H9 (cell line): ENCODE measurements around the gene DSCAM. TPM values are rescaled to one million over a fixed set of nuclear protein-coding genes. Genes with fewer than 3 reads are reported as not detected.

Source experiments
- DNase-seq: peaks from one replicate; pipeline ENCODE4 v3.0.0-alpha.2; 2017
- H2AFZ ChIP-seq: one replicate; pipeline ENCODE4 v1.6.1; 2013; ENCODE audit warnings: mild to moderate bottlenecking, low read length, control low read depth, moderate library complexity
- H2AK5ac ChIP-seq: 2 replicates; pipeline ENCODE4 v1.6.1; 2013; ENCODE audit warnings: low read length, control low read depth, mixed read lengths; ENCODE audit not compliant: insufficient read length
- H2BK120ac ChIP-seq: one replicate; pipeline ENCODE4 v1.6.1; 2013; ENCODE audit warnings: low read depth, mild to moderate bottlenecking, low read length, control low read depth, inconsistent platforms; ENCODE audit not compliant: poor library complexity, severe bottlenecking
- H2BK12ac ChIP-seq: 2 replicates; pipeline ENCODE4 v1.6.1; 2013; ENCODE audit warnings: low read length, control low read depth, mixed read lengths, low read depth; ENCODE audit not compliant: insufficient read length
- H2BK15ac ChIP-seq: 2 replicates; pipeline ENCODE4 v1.6.1; 2013; ENCODE audit warnings: low read depth, low read length, control low read depth
- H2BK20ac ChIP-seq: one replicate; pipeline ENCODE4 v1.6.1; 2013; ENCODE audit warnings: low read depth, mild to moderate bottlenecking, low read length, control low read depth, inconsistent platforms; ENCODE audit not compliant: poor library complexity, severe bottlenecking
- H2BK5ac ChIP-seq: 2 replicates; pipeline ENCODE4 v1.6.1; 2013; ENCODE audit warnings: low read length, control low read depth, mixed read lengths; ENCODE audit not compliant: insufficient read length
- H3K14ac ChIP-seq: 2 replicates; pipeline ENCODE4 v1.6.1; 2013; ENCODE audit warnings: low read length, control low read depth; ENCODE audit not compliant: insufficient read depth
- H3K18ac ChIP-seq: 2 replicates; pipeline ENCODE4 v1.6.1; 2013; ENCODE audit warnings: low read depth, mild to moderate bottlenecking, mixed read lengths, low read length, control low read depth; ENCODE audit not compliant: insufficient read length
- H3K23ac ChIP-seq: 2 replicates; pipeline ENCODE4 v1.6.1; 2013; ENCODE audit warnings: low read length, control low read depth, mixed read lengths, low read depth; ENCODE audit not compliant: insufficient read length
- H3K23me2 ChIP-seq: 2 replicates; pipeline ENCODE4 v1.6.1; 2013; ENCODE audit warnings: low read depth, mild to moderate bottlenecking, mixed read lengths, low read length, control low read depth; ENCODE audit not compliant: insufficient read length, poor library complexity, severe bottlenecking
- H3K27ac ChIP-seq: 2 replicates; pipeline ENCODE4 v1.5.1; 2013; ENCODE audit warnings: low read length, control low read depth, mixed read lengths, low read depth; ENCODE audit not compliant: insufficient read length
- H3K27me3 ChIP-seq: 2 replicates; pipeline ENCODE4 v1.6.1; 2013; ENCODE audit warnings: low read length, control low read depth, inconsistent platforms; ENCODE audit not compliant: insufficient read depth
- H3K4ac ChIP-seq: 2 replicates; pipeline ENCODE4 v1.6.1; 2013; ENCODE audit warnings: low read depth, mild to moderate bottlenecking, control low read depth, inconsistent platforms, low read length, moderate library complexity
- H3K4me1 ChIP-seq: 2 replicates; pipeline ENCODE4 v1.6.1; 2013; ENCODE audit warnings: low read length, control low read depth, inconsistent platforms; ENCODE audit not compliant: insufficient read depth
- H3K4me2 ChIP-seq: 2 replicates; pipeline ENCODE4 v1.6.1; 2013; ENCODE audit warnings: low read length, control low read depth, mixed read lengths; ENCODE audit not compliant: insufficient read length, insufficient read depth
- H3K56ac ChIP-seq: 2 replicates; pipeline ENCODE4 v1.6.1; 2013; ENCODE audit warnings: low read depth, mild to moderate bottlenecking, mixed read lengths, low read length, control low read depth; ENCODE audit not compliant: insufficient read length
- H3K79me1 ChIP-seq: 2 replicates; pipeline ENCODE4 v1.6.1; 2013; ENCODE audit warnings: low read depth, mild to moderate bottlenecking, moderate library complexity, low read length, control low read depth, inconsistent platforms; ENCODE audit not compliant: insufficient read depth, poor library complexity, severe bottlenecking
- H3K79me2 ChIP-seq: 2 replicates; pipeline ENCODE4 v1.6.1; 2013; ENCODE audit warnings: low read length, control low read depth, inconsistent platforms; ENCODE audit not compliant: insufficient read depth
- H3K9ac ChIP-seq: 2 replicates; pipeline ENCODE4 v1.6.1; 2013; ENCODE audit warnings: low read length, control low read depth, mixed read lengths; ENCODE audit not compliant: insufficient read length; ENCODE audit errors: extremely low read depth
- H3K9me3 ChIP-seq: one replicate; pipeline ENCODE4 v1.6.1; 2013; ENCODE audit warnings: low read depth, low read length, inconsistent platforms; ENCODE audit not compliant: control insufficient read depth
- H3T11ph ChIP-seq: one replicate; pipeline ENCODE4 v1.6.1; 2013; ENCODE audit warnings: mild to moderate bottlenecking, low read length, control low read depth, inconsistent platforms
- H4K20me1 ChIP-seq: one replicate; pipeline ENCODE4 v1.6.1; 2013; ENCODE audit not compliant: control insufficient read depth, insufficient read length, insufficient read depth
- H4K5ac ChIP-seq: 2 replicates; pipeline ENCODE4 v1.6.1; 2013; ENCODE audit warnings: low read depth, mild to moderate bottlenecking, mixed read lengths, low read length, control low read depth; ENCODE audit not compliant: insufficient read length
- H4K8ac ChIP-seq: replicated peaks from 2 replicates; pipeline ENCODE4 v1.6.1; 2013; ENCODE audit warnings: low read length, control low read depth, mixed read lengths, low read depth; ENCODE audit not compliant: insufficient read length
- H4K91ac ChIP-seq: 2 replicates; pipeline ENCODE4 v1.6.1; 2013; ENCODE audit warnings: low read depth, mild to moderate bottlenecking, moderate library complexity, mixed read lengths, low read length, control low read depth; ENCODE audit not compliant: insufficient read length
- H3K27ac Mint-ChIP-seq, 3 experiments: 2 replicates in 2 of 3; 3 replicates in 1 of 3; pipeline ENCODE4 v1.8.0; 2020 to 2021; ENCODE audit warnings: mixed read lengths in 3 of 3, mild to moderate bottlenecking in 1 of 3, moderate library complexity in 1 of 3
- H3K27me3 Mint-ChIP-seq: 2 replicates; pipeline ENCODE4 v1.8.0; 2021; ENCODE audit warnings: low read depth, mild to moderate bottlenecking, moderate library complexity, mixed read lengths
- H3K36me3 Mint-ChIP-seq, 3 experiments: 2 replicates in 2 of 3; 3 replicates in 1 of 3; pipeline ENCODE4 v1.8.0; 2020 to 2021; ENCODE audit warnings: low read depth in 3 of 3, mixed read lengths in 3 of 3; ENCODE audit not compliant: insufficient read depth in 1 of 3
- H3K4me1 Mint-ChIP-seq, 2 experiments: 2 replicates each; pipeline ENCODE4 v1.8.0; 2020; ENCODE audit warnings: mixed read lengths in 2 of 2
- H3K4me3 Mint-ChIP-seq, 2 experiments: 2 replicates in 1 of 2; 3 replicates in 1 of 2; pipeline ENCODE4 v1.8.0; 2020 to 2021; ENCODE audit warnings: mild to moderate bottlenecking in 2 of 2, mixed read lengths in 2 of 2, moderate library complexity in 1 of 2
- H3K9me3 Mint-ChIP-seq, 2 experiments: 2 replicates in 1 of 2; 3 replicates in 1 of 2; pipeline ENCODE4 v1.8.0; 2020; ENCODE audit warnings: mild to moderate bottlenecking in 2 of 2, mixed read lengths in 2 of 2, moderate library complexity in 1 of 2
- CTCF ChIP-seq: fragments of 200-600 bp; sonication (generic); conservative IDR thresholded peaks from 3 replicates; pipeline ENCODE4 v1.8.0; 2021; ENCODE audit warnings: antibody characterized with exemption, mild to moderate bottlenecking
- WGBS: extraction: QIAGEN DNeasy Blood & Tissue Kit; methylation state at CpG from one replicate; pipeline ENCODE4 v1.1.7; 2013; ENCODE audit warnings: missing lambda C conversion rate, low lambda C conversion rate, mixed read lengths; ENCODE audit not compliant: insufficient read length; ENCODE audit errors: extremely low coverage; 5-methylcytosine and 5-hydroxymethylcytosine counted together
- total RNA-seq: library from RNA; stranded (reverse); gene quantifications from 2 replicates; pipeline ENCODE4 v1.2.1, GENCODE V29; 2021

Gene DSCAM
- total RNA-seq, 1 experiment from 2014 or later = 0.17 TPM

- H3K36me3 Mint-ChIP-seq = no peaks in the 10 kb centered on the region
These were observed 178.2 kb downstream of the DSCAM start for GRCh38 chr21:40668555-40669275.

More at GRCh38 chr21:40668555-40669275, 178.2 kb downstream of the DSCAM start:
- no peak overlapping the region for H4K5ac ChIP-seq
- TF ChIP-seq CTCF = no peak
- no peak overlapping the region for H3K23ac ChIP-seq
- Mint-ChIP-seq H3K9me3 (peaks cover 0 to 3% of the 10 kb centered on the region in 2 experiments; a peak in 1 of 5 replicates), H3K27me3 (peaks cover 2% of the 10 kb centered on the region), H3K4me1 (peaks cover 6 to 11% of the 10 kb centered on the region in 2 experiments; a peak in 3 of 4 replicates), H3K4me3 (no peak overlapping the region), H3K27ac (no peak overlapping the region; a peak in 2 of 7 replicates)
- H3K4me1 ChIP-seq = no peaks in the 10 kb centered on the region
- H3T11ph ChIP-seq = no peak overlapping the region
- H2BK20ac ChIP-seq = no peak overlapping the region
- no peak overlapping the region for H2BK15ac ChIP-seq
- no peaks in the 10 kb centered on the region for H3K27me3 ChIP-seq
- no peaks in the 10 kb centered on the region for H3K79me1 ChIP-seq
- WGBS = no CpG with 5 or more reads among the region's 5 CpGs
- H3K18ac ChIP-seq = no peak overlapping the region
- H2AFZ ChIP-seq = no peak overlapping the region
- H2BK120ac ChIP-seq = no peak overlapping the region
- H3K9ac ChIP-seq = no peak overlapping the region
- DNase-seq = no peak
- no peak overlapping the region for H2BK5ac ChIP-seq
- H3K23me2 ChIP-seq = no peaks in the 10 kb centered on the region
- no peak overlapping the region for H4K8ac ChIP-seq
- no peaks in the 10 kb centered on the region for H4K20me1 ChIP-seq
- no peak overlapping the region for H3K56ac ChIP-seq
- no peak overlapping the region for H3K27ac ChIP-seq
- H2AK5ac ChIP-seq = no peak overlapping the region
- no peak overlapping the region for H3K4me2 ChIP-seq
- H3K14ac ChIP-seq = no peak overlapping the region
- no peak overlapping the region for H4K91ac ChIP-seq
- H2BK12ac ChIP-seq = no peak overlapping the region
- H3K79me2 ChIP-seq = no peaks in the 10 kb centered on the region
- H3K9me3 ChIP-seq = no peaks in the 10 kb centered on the region
- H3K4ac ChIP-seq = no peak overlapping the region
